ENCODE data around the gene DLX1.

DLX1 gene

GRCh38 chr2:172087207-172087779 is 2.0 kb downstream of the DLX1 start:
- no peak for DNase-seq (ENCODE audit: low read depth, low spot score)
- TF ChIP-seq CTCF (IDR thresholded peaks at IDR 0.05; ENCODE audit: low read depth, low read length), result no peak
- no peak overlapping the region for H3K4me3 ChIP-seq (ENCODE audit: low read depth, low read length)
- in situ Hi-C loops (cut with HindIII; ENCODE audit: low sequenced_read_pairs), result no loop called here

- in situ Hi-C loops (cut with HindIII; ENCODE audit: low sequenced_read_pairs), result no loop called here
- DNase-seq (ENCODE audit: low read depth, low spot score), result no peak
- TF ChIP-seq CTCF (IDR thresholded peaks at IDR 0.05; ENCODE audit: low read depth, low read length), result no peak
- H3K4me3 ChIP-seq (ENCODE audit: low read depth, low read length), result no peak overlapping the region
Observed at GRCh38 chr2:172087780-172088244, 2.5 kb downstream of the DLX1 start.

GRCh38 chr2:172088245-172089004 is 3.1 kb downstream of the DLX1 start:
- no peak for TF ChIP-seq CTCF (IDR thresholded peaks at IDR 0.05; ENCODE audit: low read depth, low read length)

GRCh38 chr2:172089005-172089504 is 3.7 kb downstream of the DLX1 start:
- no peak for DNase-seq (ENCODE audit: low read depth, low spot score)
- in situ Hi-C loops (cut with HindIII; ENCODE audit: low sequenced_read_pairs), result no loop called here
- H3K4me3 ChIP-seq (ENCODE audit: low read depth, low read length), result no peak overlapping the region
- TF ChIP-seq CTCF (IDR thresholded peaks at IDR 0.05; ENCODE audit: low read depth, low read length), result no peak

More at GRCh38 chr2:172088245-172089004, 3.1 kb downstream of the DLX1 start:
- no peak for DNase-seq (ENCODE audit: low read depth, low spot score)
- no peak overlapping the region for H3K4me3 ChIP-seq (ENCODE audit: low read depth, low read length)
- in situ Hi-C loops (cut with HindIII; ENCODE audit: low sequenced_read_pairs), result no loop called here

- TF ChIP-seq CTCF (IDR thresholded peaks at IDR 0.05; ENCODE audit: low read depth, low read length), result no peak
- no peak overlapping the region for H3K4me3 ChIP-seq (ENCODE audit: low read depth, low read length)
- in situ Hi-C loops (cut with HindIII; ENCODE audit: low sequenced_read_pairs), result no loop called here
- no peak for DNase-seq (ENCODE audit: low read depth, low spot score)
Observed at GRCh38 chr2:172089633-172090032, 4.3 kb downstream of the DLX1 start.

- no peak overlapping the region for H3K4me3 ChIP-seq (ENCODE audit: low read depth, low read length)
- TF ChIP-seq CTCF (IDR thresholded peaks at IDR 0.05; ENCODE audit: low read depth, low read length), result no peak
- no peak for DNase-seq (ENCODE audit: low read depth, low spot score)
- in situ Hi-C loops (cut with HindIII; ENCODE audit: low sequenced_read_pairs), result no loop called here
Observed at GRCh38 chr2:172090044-172090961, 5.0 kb downstream of the DLX1 start.

Measured in astrocyte of the spinal cord (primary cell).